CD4-positive, alpha-beta T cell (primary cell): ENCODE results near the gene CHCHD10. TPM values are rescaled to one million over a fixed set of nuclear protein-coding genes. Genes with fewer than 3 reads are reported as not detected.

Experiments
- ATAC-seq: fragments of 200-7000 bp; cut with Tn5 transposase; one replicate; pipeline ENCODE4 v1.10.0; 2022; ENCODE audit warnings: mild to moderate bottlenecking; ENCODE audit not compliant: poor library complexity
- CTCF ChIA-PET: fragments of 350-600 bp; sonication (Branson Sonifier 250); formaldehyde crosslinking; loops from one replicate; lab custom pipeline; 2021; ENCODE audit warnings: antibody characterized with exemption, inconsistent platforms; lab: Charles Lee
- POLR2A ChIA-PET: fragments of 350-600 bp; sonication (Branson Sonifier 250); formaldehyde crosslinking; loops from one replicate; lab custom pipeline; 2021; ENCODE audit warnings: antibody characterized with exemption, inconsistent platforms; lab: Charles Lee
- DNase-seq, 14 experiments: peaks; one replicate each; pipeline ENCODE4 v3.0.0-alpha.2; 2013 to 2020; ENCODE audit warnings: mixed read lengths in 2 of 14
- H3K27ac ChIP-seq, 2 donors: one replicate each; pipeline versions ENCODE4 v1.5.1 to v1.7.0; 2013; ENCODE audit warnings: low read length in 2 of 2, low read depth in 1 of 2, mild to moderate bottlenecking in 1 of 2
- H3K27me3 ChIP-seq, 2 experiments: 1 replicate in 1 of 2; 2 replicates in 1 of 2; pipeline versions ENCODE4 v1.6.1 to v1.7.0; 2013; ENCODE audit warnings: low read length in 2 of 2, control low read depth in 1 of 2, mild to moderate bottlenecking in 1 of 2, moderate library complexity in 1 of 2; ENCODE audit not compliant: insufficient read depth in 2 of 2, control insufficient read depth in 1 of 2
- H3K36me3 ChIP-seq: one replicate; pipeline ENCODE4 v1.6.1; 2013; ENCODE audit warnings: low read length, control low read depth; ENCODE audit not compliant: insufficient read depth
- H3K4me1 ChIP-seq: one replicate; pipeline ENCODE4 v1.6.1; 2013; ENCODE audit warnings: low read length, control low read depth; ENCODE audit not compliant: insufficient read depth
- H3K4me3 ChIP-seq: one replicate; pipeline ENCODE4 v1.5.1; 2013; ENCODE audit warnings: mild to moderate bottlenecking, low read length, moderate library complexity
- H3K9me3 ChIP-seq, 2 experiments: 1 replicate in 1 of 2; 2 replicates in 1 of 2; pipeline versions ENCODE4 v1.6.1 to v1.7.0; 2013; ENCODE audit warnings: low read length in 2 of 2, mild to moderate bottlenecking in 2 of 2, control low read depth in 1 of 2, moderate library complexity in 1 of 2; ENCODE audit not compliant: control insufficient read depth in 1 of 2, insufficient read depth in 1 of 2
- H3K27ac Mint-ChIP-seq: one replicate; pipeline ENCODE4 v1.8.0; 2020; ENCODE audit warnings: mixed read lengths
- H3K27me3 Mint-ChIP-seq: one replicate; pipeline ENCODE4 v1.8.0; 2021; ENCODE audit warnings: mixed read lengths
- H3K36me3 Mint-ChIP-seq: one replicate; pipeline ENCODE4 v1.8.0; 2021; ENCODE audit warnings: low read depth, mixed read lengths
- H3K4me1 Mint-ChIP-seq: one replicate; pipeline ENCODE4 v1.8.0; 2021; ENCODE audit warnings: low read depth, mixed read lengths
- H3K4me3 Mint-ChIP-seq: one replicate; pipeline ENCODE4 v1.8.0; 2020; ENCODE audit warnings: mild to moderate bottlenecking, mixed read lengths
- H3K9me3 Mint-ChIP-seq: one replicate; pipeline ENCODE4 v1.8.0; 2020; ENCODE audit warnings: mixed read lengths
- CTCF ChIP-seq: fragments of 200-600 bp; IDR thresholded peaks from one replicate; pipeline ENCODE4 v1.8.0; 2022; ENCODE audit warnings: antibody characterized with exemption, mild to moderate bottlenecking
- intact Hi-C, 2 experiments: fragments of 100-400 bp; cut with DNase I in 1 of 2; cut with micrococcal nuclease in 1 of 2; formaldehyde crosslinking; loops; one replicate each; pipeline versions ENCODE4 v1.15.1 to v1.9.0; 2023 to 2025; cut with DNase I, micrococcal nuclease
- total RNA-seq, 174 experiments: library from RNA in 2 of 174; stranded (reverse) in 2 of 174; gene quantifications; one replicate each; pipeline ENCODE4 v1.2.3 and lab custom pipeline; 2021 to 2026

The CHCHD10 gene
- total RNA-seq, 2 experiments from 2014 or later = 34.4 to 43.0 TPM

- H3K4me3 Mint-ChIP-seq = no peak overlapping the region
- no peaks in the 10 kb centered on the region for H3K27me3 Mint-ChIP-seq
- intact Hi-C loops = no loop called here
- no peak overlapping the region for H3K27ac ChIP-seq
- TF ChIP-seq CTCF = no peak
- CTCF ChIA-PET = no interaction called here
- peaks cover 41% of the 10 kb centered on the region for H3K36me3 Mint-ChIP-seq
- H3K27ac Mint-ChIP-seq = no peak overlapping the region
- H3K9me3 Mint-ChIP-seq = no peaks in the 10 kb centered on the region
- ATAC-seq (no peak), DNase-seq (no peak)
- peaks cover 12% of the 10 kb centered on the region for H3K4me1 Mint-ChIP-seq
- peaks cover 11% of the 10 kb centered on the region for H3K4me1 ChIP-seq
- peaks cover 0 to 15% of the 10 kb centered on the region in 2 experiments for H3K9me3 ChIP-seq
- POLR2A ChIA-PET = no interaction called here
- H3K27me3 ChIP-seq = no peaks in the 10 kb centered on the region
- H3K36me3 ChIP-seq = peaks cover 25% of the 10 kb centered on the region
- no peak overlapping the region for H3K4me3 ChIP-seq
These were observed 22.0 kb downstream of the CHCHD10 start for GRCh38 chr22:23745791-23746190.

GRCh38 chr22:23744485-23744884 is 23.3 kb downstream of the CHCHD10 start:
- Histone ChIP-seq H3K9me3 (peaks cover 0 to 15% of the 10 kb centered on the region in 2 experiments), H3K4me1 (no peaks in the 10 kb centered on the region), H3K36me3 (peaks cover 25% of the 10 kb centered on the region), H3K27ac (no peak overlapping the region), H3K4me3 (no peak overlapping the region), H3K27me3 (no peaks in the 10 kb centered on the region)
- ChIA-PET CTCF (no interaction called here), POLR2A (interaction anchor here (1.0 kb wide), 1 partner anchor 48 kb away, joined by 4 read pairs; no protein-coding TSS in a partner anchor)
- no peak for TF ChIP-seq CTCF
- H3K4me1 Mint-ChIP-seq = no peaks in the 10 kb centered on the region
- ATAC-seq = no peak
- no peaks in the 10 kb centered on the region for H3K27me3 Mint-ChIP-seq
- intact Hi-C loops = no loop called here
- no peak overlapping the region for H3K4me3 Mint-ChIP-seq
- DNase-seq = no peak
- no peak overlapping the region for H3K27ac Mint-ChIP-seq
- H3K9me3 Mint-ChIP-seq = no peaks in the 10 kb centered on the region
- peaks cover 42% of the 10 kb centered on the region for H3K36me3 Mint-ChIP-seq

- H3K27ac Mint-ChIP-seq = no peak overlapping the region
- ChIA-PET CTCF (no interaction called here), POLR2A (interaction anchor here (1.0 kb wide), 1 partner anchor 48 kb away, joined by 4 read pairs; no protein-coding TSS in a partner anchor)
- H3K27me3 ChIP-seq = no peaks in the 10 kb centered on the region
- peaks cover 0 to 15% of the 10 kb centered on the region in 2 experiments for H3K9me3 ChIP-seq
- ATAC-seq (no peak), DNase-seq (no peak)
- no peaks in the 10 kb centered on the region for H3K9me3 Mint-ChIP-seq
- no peak for TF ChIP-seq CTCF
- peaks cover 25% of the 10 kb centered on the region for H3K36me3 ChIP-seq
- H3K36me3 Mint-ChIP-seq = peaks cover 42% of the 10 kb centered on the region
- no peaks in the 10 kb centered on the region for H3K27me3 Mint-ChIP-seq
- H3K4me3 ChIP-seq = no peak overlapping the region
- H3K4me3 Mint-ChIP-seq = no peak overlapping the region
- intact Hi-C loops = no loop called here
- H3K4me1 ChIP-seq = no peaks in the 10 kb centered on the region
- no peak overlapping the region for H3K27ac ChIP-seq
- H3K4me1 Mint-ChIP-seq = no peaks in the 10 kb centered on the region
These were observed 23.8 kb downstream of the CHCHD10 start for GRCh38 chr22:23744001-23744400.
